ENCODE measurements around the gene UACA. TPM values are rescaled to one million over a fixed set of nuclear protein-coding genes. Genes with fewer than 3 reads are reported as not detected.

UACA gene
- total and polyA plus RNA-seq, 2 donors (not counting 3 experiments of a cell fraction or from before 2014, with no cell fraction given), result 167 to 292 TPM

GRCh38 chr15:70669006-70669602 lies 94.3 kb downstream of the UACA start:
- H3K79me2 ChIP-seq (ENCODE audit: control insufficient read depth, insufficient read depth, low read length), result peaks cover 6% of the 10 kb centered on the region
- no peak for TF ChIP-seq MYC (IDR thresholded peaks at IDR 0.05; ENCODE audit: low read depth, low read length)
- no peak for TF ChIP-seq POLR2AphosphoS5 (IDR thresholded peaks at IDR 0.05; ENCODE audit: insufficient read depth, low read depth, low read length)
- TF ChIP-seq FOS (IDR thresholded peaks at IDR 0.05; ENCODE audit: borderline replicate concordance, insufficient read depth, low read length), result no peak
- no peak for TF ChIP-seq EZH2 (IDR thresholded peaks at IDR 0.05; ENCODE audit: borderline replicate concordance, low read depth, low read length, severe bottlenecking)
- TF ChIP-seq MAX (IDR thresholded peaks at IDR 0.05; ENCODE audit: insufficient read depth, insufficient read length), result no peak
- no peak for TF ChIP-seq POLR2A (IDR thresholded peaks at IDR 0.05; ENCODE audit: low read depth, low read length)
- no peak for TF ChIP-seq GATA2 (IDR thresholded peaks at IDR 0.05; ENCODE audit: insufficient read depth, insufficient read length, low read depth, low read length)
- no peak for TF ChIP-seq JUN (IDR thresholded peaks at IDR 0.05; ENCODE audit: borderline replicate concordance, insufficient read depth, insufficient read length, low read depth)
- no peak for TF ChIP-seq CTCF (IDR thresholded peaks at IDR 0.05; ENCODE audit: extremely low read depth in 1 of 2, insufficient read depth in 1 of 2, low read depth in 1 of 2, low read length in 2 of 2)
- no peaks in the 10 kb centered on the region for H4K20me1 ChIP-seq (replicated peaks; ENCODE audit: control insufficient read depth, extremely low read depth, insufficient read depth, low read length)
- no peaks in the 10 kb centered on the region for H3K9me3 ChIP-seq (replicated peaks; ENCODE audit: control insufficient read depth, insufficient read depth, low read length)
- POLR2A ChIA-PET, result no interaction called here
- H3K4me3 ChIP-seq (replicated peaks in 1 of 3; ENCODE audit: insufficient read depth in 1 of 3, low read depth in 1 of 3, low read length in 3 of 3), result no peak overlapping the region
- dilution Hi-C loops (cut with MboI; ENCODE audit: extremely low pct_ligation_motif_present, low sequenced_read_pairs), result no loop called here
- intact Hi-C loops (cut with micrococcal nuclease), result no loop called here
- peaks cover 6% of the 10 kb centered on the region for H3K4me1 ChIP-seq (ENCODE audit: control insufficient read depth, extremely low read depth, insufficient read depth, low read length)
- peaks cover 18 to 57% of the 10 kb centered on the region in 2 experiments for H3K36me3 ChIP-seq (ENCODE audit: control insufficient read depth in 2 of 2, extremely low read depth in 1 of 2, insufficient read depth in 2 of 2, low read length in 2 of 2)
- CTCF ChIA-PET, result interaction anchor here (1.7 to 4.6 kb wide), 6 partner anchors 12 to 1193 kb away, joined by 5 to 19 read pairs (median 7); no protein-coding TSS in a partner anchor
- no peaks in the 10 kb centered on the region for H3K27me3 ChIP-seq (ENCODE audit: control insufficient read depth in 2 of 2, insufficient read depth in 2 of 2, low read length in 2 of 2)
- DNase-seq (ENCODE audit: low read depth, low spot score) (no peak), FAIRE-seq (no peak)
- no peaks in the 10 kb centered on the region for H3K9me1 ChIP-seq (replicated peaks; ENCODE audit: control insufficient read depth, extremely low read depth, insufficient read depth, low read length)
- no peak overlapping the region for H3K27ac ChIP-seq (ENCODE audit: insufficient read depth, low read depth, low read length)
- H3K4me2 ChIP-seq (ENCODE audit: insufficient read depth, low read length), result no peak overlapping the region
- H3K9ac ChIP-seq (replicated peaks; ENCODE audit: extremely low read depth, insufficient read depth, low read length), result no peak overlapping the region
- BruUV-seq (replicated peaks), result no TSS peak
- H2AFZ ChIP-seq (ENCODE audit: low read depth, low read length), result no peak overlapping the region
